Measurements from ENCODE around the gene SMC3.

- TF ChIP-seq CTCF (IDR thresholded peaks at IDR 0.05 in 8 of 11, conservative IDR thresholded peaks at IDR 0.05 in 3 of 11) (no peak), POLR2A (IDR thresholded peaks at IDR 0.05) (no peak)
These were observed 6.9 kb downstream of the SMC3 start for GRCh38 chr10:110574420-110574819.

Data from spleen (tissue), 7 donors.